H9 (cell line): ENCODE measurements around the gene SPATS2. TPM values are rescaled to one million over a fixed set of nuclear protein-coding genes. Genes with fewer than 3 reads are reported as not detected.

Source experiments
- DNase-seq: peaks from one replicate; pipeline ENCODE4 v3.0.0-alpha.2; 2017
- H2AFZ ChIP-seq: one replicate; pipeline ENCODE4 v1.6.1; 2013; ENCODE audit warnings: mild to moderate bottlenecking, low read length, control low read depth, moderate library complexity
- H2AK5ac ChIP-seq: 2 replicates; pipeline ENCODE4 v1.6.1; 2013; ENCODE audit warnings: low read length, control low read depth, mixed read lengths; ENCODE audit not compliant: insufficient read length
- H2BK120ac ChIP-seq: one replicate; pipeline ENCODE4 v1.6.1; 2013; ENCODE audit warnings: low read depth, mild to moderate bottlenecking, low read length, control low read depth, inconsistent platforms; ENCODE audit not compliant: poor library complexity, severe bottlenecking
- H2BK12ac ChIP-seq: 2 replicates; pipeline ENCODE4 v1.6.1; 2013; ENCODE audit warnings: low read length, control low read depth, mixed read lengths, low read depth; ENCODE audit not compliant: insufficient read length
- H2BK15ac ChIP-seq: 2 replicates; pipeline ENCODE4 v1.6.1; 2013; ENCODE audit warnings: low read depth, low read length, control low read depth
- H2BK20ac ChIP-seq: one replicate; pipeline ENCODE4 v1.6.1; 2013; ENCODE audit warnings: low read depth, mild to moderate bottlenecking, low read length, control low read depth, inconsistent platforms; ENCODE audit not compliant: poor library complexity, severe bottlenecking
- H2BK5ac ChIP-seq: 2 replicates; pipeline ENCODE4 v1.6.1; 2013; ENCODE audit warnings: low read length, control low read depth, mixed read lengths; ENCODE audit not compliant: insufficient read length
- H3K14ac ChIP-seq: 2 replicates; pipeline ENCODE4 v1.6.1; 2013; ENCODE audit warnings: low read length, control low read depth; ENCODE audit not compliant: insufficient read depth
- H3K18ac ChIP-seq: 2 replicates; pipeline ENCODE4 v1.6.1; 2013; ENCODE audit warnings: low read depth, mild to moderate bottlenecking, mixed read lengths, low read length, control low read depth; ENCODE audit not compliant: insufficient read length
- H3K23ac ChIP-seq: 2 replicates; pipeline ENCODE4 v1.6.1; 2013; ENCODE audit warnings: low read length, control low read depth, mixed read lengths, low read depth; ENCODE audit not compliant: insufficient read length
- H3K23me2 ChIP-seq: 2 replicates; pipeline ENCODE4 v1.6.1; 2013; ENCODE audit warnings: low read depth, mild to moderate bottlenecking, mixed read lengths, low read length, control low read depth; ENCODE audit not compliant: insufficient read length, poor library complexity, severe bottlenecking
- H3K27ac ChIP-seq: 2 replicates; pipeline ENCODE4 v1.5.1; 2013; ENCODE audit warnings: low read length, control low read depth, mixed read lengths, low read depth; ENCODE audit not compliant: insufficient read length
- H3K27me3 ChIP-seq: 2 replicates; pipeline ENCODE4 v1.6.1; 2013; ENCODE audit warnings: low read length, control low read depth, inconsistent platforms; ENCODE audit not compliant: insufficient read depth
- H3K4ac ChIP-seq: 2 replicates; pipeline ENCODE4 v1.6.1; 2013; ENCODE audit warnings: low read depth, mild to moderate bottlenecking, control low read depth, inconsistent platforms, low read length, moderate library complexity
- H3K4me1 ChIP-seq: 2 replicates; pipeline ENCODE4 v1.6.1; 2013; ENCODE audit warnings: low read length, control low read depth, inconsistent platforms; ENCODE audit not compliant: insufficient read depth
- H3K4me2 ChIP-seq: 2 replicates; pipeline ENCODE4 v1.6.1; 2013; ENCODE audit warnings: low read length, control low read depth, mixed read lengths; ENCODE audit not compliant: insufficient read length, insufficient read depth
- H3K56ac ChIP-seq: 2 replicates; pipeline ENCODE4 v1.6.1; 2013; ENCODE audit warnings: low read depth, mild to moderate bottlenecking, mixed read lengths, low read length, control low read depth; ENCODE audit not compliant: insufficient read length
- H3K79me1 ChIP-seq: 2 replicates; pipeline ENCODE4 v1.6.1; 2013; ENCODE audit warnings: low read depth, mild to moderate bottlenecking, moderate library complexity, low read length, control low read depth, inconsistent platforms; ENCODE audit not compliant: insufficient read depth, poor library complexity, severe bottlenecking
- H3K79me2 ChIP-seq: 2 replicates; pipeline ENCODE4 v1.6.1; 2013; ENCODE audit warnings: low read length, control low read depth, inconsistent platforms; ENCODE audit not compliant: insufficient read depth
- H3K9ac ChIP-seq: 2 replicates; pipeline ENCODE4 v1.6.1; 2013; ENCODE audit warnings: low read length, control low read depth, mixed read lengths; ENCODE audit not compliant: insufficient read length; ENCODE audit errors: extremely low read depth
- H3K9me3 ChIP-seq: one replicate; pipeline ENCODE4 v1.6.1; 2013; ENCODE audit warnings: low read depth, low read length, inconsistent platforms; ENCODE audit not compliant: control insufficient read depth
- H3T11ph ChIP-seq: one replicate; pipeline ENCODE4 v1.6.1; 2013; ENCODE audit warnings: mild to moderate bottlenecking, low read length, control low read depth, inconsistent platforms
- H4K20me1 ChIP-seq: one replicate; pipeline ENCODE4 v1.6.1; 2013; ENCODE audit not compliant: control insufficient read depth, insufficient read length, insufficient read depth
- H4K5ac ChIP-seq: 2 replicates; pipeline ENCODE4 v1.6.1; 2013; ENCODE audit warnings: low read depth, mild to moderate bottlenecking, mixed read lengths, low read length, control low read depth; ENCODE audit not compliant: insufficient read length
- H4K8ac ChIP-seq: replicated peaks from 2 replicates; pipeline ENCODE4 v1.6.1; 2013; ENCODE audit warnings: low read length, control low read depth, mixed read lengths, low read depth; ENCODE audit not compliant: insufficient read length
- H4K91ac ChIP-seq: 2 replicates; pipeline ENCODE4 v1.6.1; 2013; ENCODE audit warnings: low read depth, mild to moderate bottlenecking, moderate library complexity, mixed read lengths, low read length, control low read depth; ENCODE audit not compliant: insufficient read length
- H3K27ac Mint-ChIP-seq, 3 experiments: 2 replicates in 2 of 3; 3 replicates in 1 of 3; pipeline ENCODE4 v1.8.0; 2020 to 2021; ENCODE audit warnings: mixed read lengths in 3 of 3, mild to moderate bottlenecking in 1 of 3, moderate library complexity in 1 of 3
- H3K27me3 Mint-ChIP-seq: 2 replicates; pipeline ENCODE4 v1.8.0; 2021; ENCODE audit warnings: low read depth, mild to moderate bottlenecking, moderate library complexity, mixed read lengths
- H3K36me3 Mint-ChIP-seq, 3 experiments: 2 replicates in 2 of 3; 3 replicates in 1 of 3; pipeline ENCODE4 v1.8.0; 2020 to 2021; ENCODE audit warnings: low read depth in 3 of 3, mixed read lengths in 3 of 3; ENCODE audit not compliant: insufficient read depth in 1 of 3
- H3K4me1 Mint-ChIP-seq, 2 experiments: 2 replicates each; pipeline ENCODE4 v1.8.0; 2020; ENCODE audit warnings: mixed read lengths in 2 of 2
- H3K4me3 Mint-ChIP-seq, 2 experiments: 2 replicates in 1 of 2; 3 replicates in 1 of 2; pipeline ENCODE4 v1.8.0; 2020 to 2021; ENCODE audit warnings: mild to moderate bottlenecking in 2 of 2, mixed read lengths in 2 of 2, moderate library complexity in 1 of 2
- H3K9me3 Mint-ChIP-seq, 2 experiments: 2 replicates in 1 of 2; 3 replicates in 1 of 2; pipeline ENCODE4 v1.8.0; 2020; ENCODE audit warnings: mild to moderate bottlenecking in 2 of 2, mixed read lengths in 2 of 2, moderate library complexity in 1 of 2
- CTCF ChIP-seq: fragments of 200-600 bp; sonication (generic); conservative IDR thresholded peaks from 3 replicates; pipeline ENCODE4 v1.8.0; 2021; ENCODE audit warnings: antibody characterized with exemption, mild to moderate bottlenecking
- WGBS: extraction: QIAGEN DNeasy Blood & Tissue Kit; methylation state at CpG from one replicate; pipeline ENCODE4 v1.1.7; 2013; ENCODE audit warnings: missing lambda C conversion rate, low lambda C conversion rate, mixed read lengths; ENCODE audit not compliant: insufficient read length; ENCODE audit errors: extremely low coverage; 5-methylcytosine and 5-hydroxymethylcytosine counted together
- total RNA-seq: library from RNA; stranded (reverse); gene quantifications from 2 replicates; pipeline ENCODE4 v1.2.1, GENCODE V29; 2021

SPATS2 gene
- total RNA-seq, 1 experiment from 2014 or later, result 17.1 TPM

DNA sequence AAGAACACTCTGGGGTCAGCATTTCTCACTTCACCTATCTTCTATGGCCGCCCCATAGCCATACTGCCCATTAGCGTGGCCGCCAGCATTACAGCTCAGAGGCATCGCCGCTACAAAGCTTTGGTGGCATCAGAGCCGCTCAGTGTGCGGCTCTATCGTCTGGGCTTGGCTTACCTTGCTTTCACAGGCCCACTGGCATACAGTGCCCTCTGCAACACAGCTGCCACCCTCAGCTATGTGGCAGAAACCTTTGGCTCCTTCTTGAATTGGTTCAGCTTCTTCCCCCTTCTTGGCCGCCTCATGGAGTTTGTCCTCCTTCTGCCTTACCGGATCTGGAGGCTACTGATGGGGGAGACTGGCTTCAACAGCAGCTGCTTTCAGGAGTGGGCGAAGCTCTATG is 18.0 kb upstream of the SPATS2 start:
- Histone ChIP-seq H2AK5ac (no peak overlapping the region), H3K4ac (no peak overlapping the region), H3K23ac (no peak overlapping the region), H3K27me3 (peaks cover 43% of the 10 kb centered on the region), H3K79me2 (no peaks in the 10 kb centered on the region), H3K4me1 (no peaks in the 10 kb centered on the region), H3K18ac (no peak overlapping the region), H3K56ac (no peak overlapping the region), H2AFZ (no peak overlapping the region), H2BK5ac (no peak overlapping the region), H3K14ac (no peak overlapping the region), H4K8ac (no peak overlapping the region), H3T11ph (no peak overlapping the region), H3K9ac (no peak overlapping the region), H4K5ac (no peak overlapping the region), H4K91ac (no peak overlapping the region), H3K27ac (no peak overlapping the region), H3K23me2 (peaks cover 21% of the 10 kb centered on the region), H2BK20ac (no peak overlapping the region), H2BK12ac (no peak overlapping the region), H3K9me3 (no peaks in the 10 kb centered on the region), H3K4me2 (no peak overlapping the region), H4K20me1 (no peaks in the 10 kb centered on the region), H2BK120ac (no peak overlapping the region), H2BK15ac (no peak overlapping the region), H3K79me1 (no peaks in the 10 kb centered on the region)
- TF ChIP-seq CTCF, result no peak
- WGBS, result no CpG with 5 or more reads among the region's 11 CpGs
- no peaks in the 10 kb centered on the region; a peak in 1 of 7 replicates for H3K36me3 Mint-ChIP-seq
- no peak overlapping the region for H3K4me3 Mint-ChIP-seq
- H3K9me3 Mint-ChIP-seq, result peaks cover 0 to under 1% of the 10 kb centered on the region in 2 experiments; a peak in 1 of 5 replicates
- H3K27ac Mint-ChIP-seq, result no peak overlapping the region
- peaks cover 20 to 27% of the 10 kb centered on the region in 2 experiments for H3K4me1 Mint-ChIP-seq
- DNase-seq, result no peak
- H3K27me3 Mint-ChIP-seq, result peaks cover 72% of the 10 kb centered on the region
